ENCODE measurements around the gene CCNB1.

- TF ChIP-seq, protein P1, sequence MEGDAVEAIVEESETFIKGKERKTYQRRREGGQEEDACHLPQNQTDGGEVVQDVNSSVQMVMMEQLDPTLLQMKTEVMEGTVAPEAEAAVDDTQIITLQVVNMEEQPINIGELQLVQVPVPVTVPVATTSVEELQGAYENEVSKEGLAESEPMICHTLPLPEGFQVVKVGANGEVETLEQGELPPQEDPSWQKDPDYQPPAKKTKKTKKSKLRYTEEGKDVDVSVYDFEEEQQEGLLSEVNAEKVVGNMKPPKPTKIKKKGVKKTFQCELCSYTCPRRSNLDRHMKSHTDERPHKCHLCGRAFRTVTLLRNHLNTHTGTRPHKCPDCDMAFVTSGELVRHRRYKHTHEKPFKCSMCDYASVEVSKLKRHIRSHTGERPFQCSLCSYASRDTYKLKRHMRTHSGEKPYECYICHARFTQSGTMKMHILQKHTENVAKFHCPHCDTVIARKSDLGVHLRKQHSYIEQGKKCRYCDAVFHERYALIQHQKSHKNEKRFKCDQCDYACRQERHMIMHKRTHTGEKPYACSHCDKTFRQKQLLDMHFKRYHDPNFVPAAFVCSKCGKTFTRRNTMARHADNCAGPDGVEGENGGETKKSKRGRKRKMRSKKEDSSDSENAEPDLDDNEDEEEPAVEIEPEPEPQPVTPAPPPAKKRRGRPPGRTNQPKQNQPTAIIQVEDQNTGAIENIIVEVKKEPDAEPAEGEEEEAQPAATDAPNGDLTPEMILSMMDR (IDR thresholded peaks at IDR 0.05; ENCODE audit: borderline replicate concordance, extremely low read depth, low read length, poor library complexity, severe bottlenecking), result no peak
- no peak for TF ChIP-seq EZH2 (IDR thresholded peaks at IDR 0.05; ENCODE audit: borderline replicate concordance, low read depth, low read length, severe bottlenecking)
Measured at GRCh38 chr5:69137807-69138206, 29.1 kb upstream of the CCNB1 start.
